PFSK-1 (cell line): ENCODE results near the gene LUM.

ENCODE experiments used
- FOXP2 ChIP-seq: optimal IDR thresholded peaks from 2 replicates; pipeline ENCODE3; 2011; ENCODE audit warnings: borderline replicate concordance, control low read depth, inconsistent platforms; ENCODE audit not compliant: insufficient read depth; ENCODE audit errors: extremely low read length, extremely low read depth
- POLR2AphosphoS5 ChIP-seq: IDR thresholded peaks from 2 replicates; pipeline ENCODE4 v1.6.1; 2012; ENCODE audit warnings: low read depth, mild to moderate bottlenecking, control low read depth, low read length, moderate library complexity
- REST ChIP-seq, 2 experiments: IDR thresholded peaks; 2 replicates each; pipeline versions ENCODE4 v1.6.1 to v1.8.0; 2011 to 2012; ENCODE audit warnings: low read depth in 2 of 2, low read length in 2 of 2, control low read depth in 1 of 2, inconsistent platforms in 1 of 2, mild to moderate bottlenecking in 1 of 2, moderate library complexity in 1 of 2; ENCODE audit not compliant: insufficient read depth in 1 of 2
- SIN3A ChIP-seq: IDR thresholded peaks from 2 replicates; pipeline ENCODE4 v1.6.1; 2012; ENCODE audit warnings: mild to moderate bottlenecking, low read length, moderate library complexity, borderline replicate concordance; ENCODE audit not compliant: insufficient read depth
- TAF1 ChIP-seq: IDR thresholded peaks from 2 replicates; pipeline ENCODE4 v1.6.1; 2012; ENCODE audit warnings: low read length, control low read depth, borderline replicate concordance; ENCODE audit not compliant: insufficient read depth

GRCh38 chr12:91161009-91161408 lies 49.7 kb upstream of the LUM start:
- no peak for TF ChIP-seq POLR2AphosphoS5
- no peak for TF ChIP-seq TAF1
- no peak for TF ChIP-seq SIN3A
- TF ChIP-seq REST (IDR thresholded peaks at IDR 0.05; ENCODE audit: insufficient read depth in 1 of 2, low read depth in 2 of 2, low read length in 2 of 2), result no peak
- TF ChIP-seq FOXP2, result no peak
